ENCODE results near the gene AFF1. TPM values are rescaled to one million over a fixed set of nuclear protein-coding genes. Genes with fewer than 3 reads are reported as not detected.

Gene AFF1
- total RNA-seq, 1 donor from 2014 or later = 122 TPM

- DNase-seq (ENCODE audit: low spot score) = no peak
Measured at GRCh38 chr4:86918539-86919072, 16.2 kb upstream of the AFF1 start.

GRCh38 chr4:86919561-86920223, 15.1 kb upstream of the AFF1 start:
- no peak for DNase-seq (ENCODE audit: low spot score)

GRCh38 chr4:86921608-86922252, 13.1 kb upstream of the AFF1 start:
- DNase-seq (ENCODE audit: low spot score) = no peak

GRCh38 chr4:86924811-86925210, 10.0 kb upstream of the AFF1 start:
- DNase-seq (ENCODE audit: low spot score) = no peak

GRCh38 chr4:86926435-86927086, 8.2 kb upstream of the AFF1 start:
- DNase-seq (ENCODE audit: low spot score) = no peak

GRCh38 chr4:86927843-86928395, 6.9 kb upstream of the AFF1 start:
- DNase-seq (ENCODE audit: low spot score) = no peak

GRCh38 chr4:86928400-86929255, 6.2 kb upstream of the AFF1 start:
- no peak for DNase-seq (ENCODE audit: low spot score)

GRCh38 chr4:86934147-86934770, 552 bp upstream of the AFF1 start:
- DNase-seq (ENCODE audit: low spot score) = no peak

GRCh38 chr4:86935566-86935852, 698 bp downstream of the AFF1 start:
- DNase-seq (ENCODE audit: low spot score) = no peak

GRCh38 chr4:86935853-86936733, 1.3 kb downstream of the AFF1 start:
- DNase-seq (ENCODE audit: low spot score) = no peak

GRCh38 chr4:86938771-86939520, 4.1 kb downstream of the AFF1 start:
- DNase-seq (ENCODE audit: low spot score) = no peak

- DNase-seq (ENCODE audit: low spot score) = no peak
Measured at GRCh38 chr4:86939729-86940575, 5.1 kb downstream of the AFF1 start.

- no peak for DNase-seq (ENCODE audit: low spot score)
Measured at GRCh38 chr4:86940920-86941460, 6.2 kb downstream of the AFF1 start.

GRCh38 chr4:86942185-86942666, 7.4 kb downstream of the AFF1 start:
- no peak for DNase-seq (ENCODE audit: low spot score)

- DNase-seq (ENCODE audit: low spot score) = no peak
Measured at GRCh38 chr4:86944964-86945781, 10.4 kb downstream of the AFF1 start.

GRCh38 chr4:86946868-86947500, 12.2 kb downstream of the AFF1 start:
- DNase-seq (ENCODE audit: low spot score) = no peak

All from mesenteric fat pad (tissue), 1 donor.